Esophagus mucosa (tissue), 1 donor: Measurements from ENCODE around the gene TMEM198. TPM values are rescaled to one million over a fixed set of nuclear protein-coding genes. Genes with fewer than 3 reads are reported as not detected.

Experiments
- ATAC-seq: fragments of 200-7000 bp; cut with Tn5 transposase; one replicate; pipeline ENCODE4 v1.9.1; 2020
- total RNA-seq: library from RNA; stranded (reverse); gene quantifications from one replicate; pipeline ENCODE4 v1.2.4, GENCODE V29; 2023
- donor health status: DM: yes; HTN: yes; CAD: no.

Gene TMEM198
- total RNA-seq, 1 donor from 2014 or later: 1.2 TPM

GRCh38 chr2:219526320-219527075 lies 17.3 kb upstream of the TMEM198 start:
- no peak for ATAC-seq

DNA sequence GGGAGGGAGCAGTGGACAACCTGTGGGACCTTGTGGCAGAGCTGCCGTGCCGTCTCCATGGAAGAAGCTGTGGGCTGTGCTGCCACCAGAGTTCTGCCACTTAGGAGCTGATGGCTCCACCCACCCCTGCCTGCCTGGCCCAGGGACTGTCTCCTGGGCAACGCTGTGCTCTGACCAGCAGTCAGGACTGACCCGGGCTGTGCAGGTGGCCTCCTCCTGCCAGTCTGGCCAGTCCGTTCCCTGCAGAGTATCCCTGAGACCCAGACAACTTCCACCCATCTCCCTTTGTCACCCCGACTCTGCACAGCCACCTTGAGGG lies 16.8 kb upstream of the TMEM198 start:
- no peak for ATAC-seq

DNA sequence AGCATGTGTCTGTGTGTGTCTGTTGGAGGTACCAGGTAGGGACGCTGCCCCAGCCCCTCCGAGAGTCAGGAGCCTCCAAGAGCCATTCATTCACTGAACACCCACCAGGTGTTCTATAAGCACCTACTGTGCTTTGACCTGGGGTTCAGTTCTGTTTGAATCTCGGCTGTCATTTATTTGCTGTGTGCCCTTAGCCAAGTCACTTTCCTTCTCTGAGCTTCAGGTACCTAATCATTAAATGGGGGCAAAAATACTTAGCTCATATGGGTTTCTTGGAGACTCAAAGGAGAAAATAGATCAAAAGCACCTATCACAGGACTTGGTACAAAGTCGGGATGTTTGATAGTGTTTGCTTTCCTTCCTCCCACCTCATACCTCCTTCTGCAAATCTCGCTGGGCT lies 16.4 kb upstream of the TMEM198 start:
- ATAC-seq: no peak

DNA sequence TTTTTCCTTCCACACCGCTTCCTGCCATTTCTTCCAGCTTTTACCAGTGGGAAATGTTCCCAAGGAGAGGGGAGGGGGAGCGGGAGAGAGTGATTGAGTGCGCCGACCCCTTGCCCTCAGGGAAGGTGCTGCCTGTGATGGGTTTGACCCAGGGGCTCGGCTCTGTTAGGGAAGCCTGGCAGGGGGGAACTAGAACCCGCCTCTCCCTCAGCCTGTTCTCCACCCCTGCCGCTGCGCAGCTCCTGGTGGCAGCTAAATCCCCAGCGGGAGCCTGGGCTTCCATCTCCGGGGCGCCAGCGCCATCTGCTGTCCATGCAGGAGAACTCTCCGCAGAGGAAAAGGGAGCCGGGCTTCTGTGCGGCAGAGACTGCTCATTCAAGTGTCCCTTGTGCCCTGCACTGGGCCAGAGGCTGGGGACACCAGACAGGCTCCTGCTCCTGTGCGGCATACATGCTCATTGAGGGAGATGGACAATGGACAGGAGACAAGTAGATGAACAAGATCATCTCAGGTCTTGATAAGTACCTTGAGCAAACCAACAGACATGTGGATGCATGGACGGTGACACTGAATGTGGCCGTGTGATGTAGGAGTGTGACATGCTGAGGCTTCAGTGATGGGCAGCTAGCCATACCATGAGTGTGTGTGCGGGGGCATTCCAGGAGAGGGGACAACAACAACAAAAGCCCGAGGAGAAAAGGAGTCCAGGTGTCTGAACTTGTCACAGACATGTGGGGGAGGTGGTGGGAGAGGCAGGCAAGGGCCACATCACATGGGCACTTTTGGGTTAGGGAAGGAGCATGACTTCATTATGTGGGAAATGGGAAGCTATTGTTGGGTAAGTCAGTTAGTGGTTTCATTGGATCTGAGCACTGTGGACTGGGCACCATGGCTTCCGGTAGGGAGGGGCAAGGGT lies 13.5 kb upstream of the TMEM198 start:
- ATAC-seq: peak; percentile 88

DNA sequence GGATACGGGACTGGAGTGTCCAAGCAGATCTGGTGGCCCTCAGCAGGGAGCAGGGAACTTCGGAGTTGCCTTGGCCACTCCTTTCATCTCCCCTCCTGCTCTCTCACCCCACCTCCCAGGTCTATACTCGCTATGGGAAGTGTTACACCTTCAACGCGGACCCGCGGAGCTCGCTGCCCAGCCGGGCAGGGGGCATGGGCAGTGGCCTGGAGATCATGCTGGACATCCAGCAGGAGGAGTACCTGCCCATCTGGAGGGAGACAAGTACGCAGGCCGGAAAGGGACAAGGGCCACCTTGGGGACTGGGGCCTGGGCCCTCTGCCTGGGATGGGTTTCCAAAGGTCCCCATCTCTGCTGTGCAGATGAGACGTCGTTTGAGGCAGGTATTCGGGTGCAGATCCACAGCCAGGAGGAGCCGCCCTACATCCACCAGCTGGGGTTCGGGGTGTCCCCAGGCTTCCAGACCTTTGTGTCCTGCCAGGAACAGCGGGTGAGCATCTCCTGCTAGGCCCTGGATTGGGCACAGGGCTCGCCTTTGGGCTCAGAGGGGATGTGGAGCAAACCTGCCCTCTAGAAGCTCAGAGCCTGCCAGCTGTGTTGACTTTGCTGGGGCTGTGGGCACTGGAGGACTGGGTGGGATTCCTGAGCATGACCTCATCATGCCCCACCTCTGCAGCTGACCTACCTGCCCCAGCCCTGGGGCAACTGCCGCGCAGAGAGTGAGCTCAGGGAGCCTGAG lies 12.0 kb upstream of the TMEM198 start:
- no peak for ATAC-seq

DNA sequence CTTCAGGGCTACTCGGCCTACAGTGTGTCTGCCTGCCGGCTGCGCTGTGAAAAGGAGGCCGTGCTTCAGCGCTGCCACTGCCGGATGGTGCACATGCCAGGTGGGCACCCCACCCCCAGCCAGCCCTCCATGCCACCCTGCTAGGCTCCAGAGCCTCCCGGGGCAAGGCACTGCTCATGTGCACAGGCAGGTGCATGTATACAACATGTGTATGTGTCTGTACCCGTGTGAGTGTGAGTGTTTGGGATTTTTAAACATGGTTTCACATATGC lies 11.5 kb upstream of the TMEM198 start:
- no peak for ATAC-seq

DNA sequence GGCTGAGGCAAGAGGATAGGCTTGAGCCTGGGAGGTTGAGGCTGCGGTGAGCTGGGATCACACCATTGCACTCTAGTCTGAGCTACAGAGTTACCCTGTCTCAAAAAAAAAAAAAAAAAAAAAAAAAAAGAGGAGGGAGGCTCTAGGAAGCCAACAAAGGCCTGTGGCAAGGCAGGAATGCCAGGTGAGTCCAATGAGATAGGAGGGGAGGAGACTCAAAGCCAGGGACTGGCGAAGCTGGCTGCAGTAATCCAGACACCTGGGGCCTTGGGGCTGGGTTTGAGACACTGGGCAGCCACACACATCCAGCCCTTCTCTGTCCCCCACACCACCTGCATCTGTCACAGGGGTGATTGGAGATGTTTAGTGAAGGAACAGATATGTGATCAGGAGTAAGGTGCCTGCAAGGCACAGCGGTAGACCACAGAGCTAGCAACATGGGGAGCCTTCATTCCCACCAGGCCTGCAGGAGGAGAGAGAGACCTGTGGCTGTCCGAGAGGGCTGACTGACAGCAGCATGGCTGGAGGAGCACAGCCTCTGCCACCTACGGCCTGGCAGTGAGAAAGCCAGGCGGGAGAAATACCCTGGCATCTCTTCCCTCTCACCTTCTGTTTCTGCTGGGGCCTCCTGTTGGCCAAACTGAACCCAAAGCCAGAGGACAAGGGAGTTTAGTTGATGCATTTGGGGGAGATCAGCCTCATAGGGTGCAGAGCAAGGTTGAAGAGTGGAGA lies 9.7 kb upstream of the TMEM198 start:
- no peak for ATAC-seq

DNA sequence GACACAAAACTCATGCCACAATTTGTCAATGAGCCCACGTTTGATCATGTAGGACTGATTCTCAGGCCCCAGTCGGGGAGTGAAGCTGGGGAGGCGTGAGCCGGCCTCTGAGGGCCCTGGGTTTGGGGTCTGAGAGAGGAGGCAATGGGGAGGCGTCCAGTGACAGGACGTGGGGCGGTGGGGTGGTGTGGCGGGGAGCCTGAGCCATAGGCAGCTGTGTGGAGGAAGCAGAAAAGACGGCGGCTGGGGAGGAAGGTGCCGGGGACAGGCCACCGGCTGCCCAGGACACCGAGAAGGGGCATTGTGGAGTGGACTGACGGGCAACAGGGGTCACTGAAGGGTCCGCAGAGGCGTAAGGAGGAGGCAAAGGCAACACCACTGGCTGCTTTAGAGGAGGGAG lies 7.4 kb upstream of the TMEM198 start:
- ATAC-seq: no peak

DNA sequence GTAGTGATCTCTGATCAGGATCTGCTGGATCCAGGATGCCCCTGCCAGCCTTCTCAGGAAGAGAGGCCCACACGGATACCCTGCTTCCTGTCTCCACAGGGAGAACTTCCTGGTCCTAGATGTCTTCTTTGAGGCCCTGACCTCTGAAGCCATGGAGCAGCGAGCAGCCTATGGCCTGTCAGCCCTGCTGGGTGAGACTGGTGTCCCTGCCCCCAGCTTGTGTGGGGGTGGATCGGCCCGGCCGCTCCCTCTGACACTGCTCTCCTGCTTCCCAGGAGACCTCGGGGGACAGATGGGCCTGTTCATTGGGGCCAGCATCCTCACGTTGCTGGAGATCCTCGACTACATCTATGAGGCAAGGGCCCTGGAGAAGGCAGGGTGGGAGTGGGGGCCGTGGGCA lies 6.9 kb upstream of the TMEM198 start:
- ATAC-seq: no peak

DNA sequence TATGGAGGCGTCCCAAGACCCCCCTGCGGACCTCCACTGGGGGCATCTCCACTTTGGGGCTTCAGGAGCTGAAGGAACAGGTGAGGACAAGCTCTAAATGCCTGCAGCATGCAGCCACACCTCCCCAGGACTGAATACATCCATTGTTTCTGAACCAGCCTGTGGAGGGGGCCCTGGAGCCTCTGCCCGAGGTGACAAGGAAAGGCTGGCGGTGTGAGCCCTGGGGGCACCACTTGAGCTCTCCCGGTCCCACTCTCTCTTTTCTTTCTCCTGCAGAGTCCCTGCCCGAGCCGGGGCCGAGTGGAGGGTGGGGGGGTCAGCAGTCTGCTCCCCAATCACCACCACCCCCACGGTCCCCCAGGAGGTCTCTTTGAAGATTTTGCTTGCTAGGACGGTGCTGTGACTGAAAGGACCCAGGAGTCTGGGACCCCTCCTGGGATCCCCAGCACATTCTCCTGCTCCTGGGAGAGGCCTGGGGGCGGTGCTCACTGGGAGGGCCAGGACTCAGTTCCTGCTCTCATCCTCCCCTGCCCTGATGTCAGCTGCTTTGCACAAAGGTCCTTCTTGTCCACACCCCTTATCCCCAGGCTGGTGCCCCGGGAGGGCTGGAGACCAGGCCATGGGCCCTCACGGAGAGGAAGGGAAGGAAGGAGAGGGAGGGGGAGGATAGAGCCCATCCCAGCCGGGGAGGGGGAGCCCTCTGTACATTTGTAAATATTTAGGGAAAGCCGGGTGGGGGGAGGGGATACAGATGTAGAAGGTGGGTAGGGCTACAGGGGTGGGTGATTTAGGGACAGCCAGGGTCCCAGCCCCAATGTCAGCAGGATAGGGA lies 6.0 kb upstream of the TMEM198 start:
- no peak for ATAC-seq

DNA sequence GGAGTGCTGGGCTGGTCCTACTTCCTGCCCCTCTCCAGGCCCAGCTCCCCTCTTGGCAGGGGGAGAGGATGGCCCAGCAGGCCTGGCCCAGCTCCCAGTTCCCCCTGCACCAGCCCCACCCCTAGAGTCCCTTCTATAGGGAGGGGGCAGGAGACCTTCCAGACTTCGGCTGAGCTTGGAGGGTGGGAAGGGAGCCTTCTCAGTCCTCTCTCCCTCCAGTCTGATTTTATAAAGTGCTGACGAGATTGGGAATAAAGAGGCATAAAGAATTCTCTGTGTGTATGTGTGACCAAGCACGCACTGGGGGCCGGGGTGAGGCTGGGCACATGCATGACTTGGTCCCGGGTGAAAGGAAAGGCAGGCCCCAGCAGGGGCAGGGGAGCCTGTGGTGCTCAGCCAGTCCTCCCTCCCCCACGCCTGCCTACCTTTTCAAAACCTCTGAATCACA lies 5.3 kb upstream of the TMEM198 start:
- ATAC-seq: no peak

DNA sequence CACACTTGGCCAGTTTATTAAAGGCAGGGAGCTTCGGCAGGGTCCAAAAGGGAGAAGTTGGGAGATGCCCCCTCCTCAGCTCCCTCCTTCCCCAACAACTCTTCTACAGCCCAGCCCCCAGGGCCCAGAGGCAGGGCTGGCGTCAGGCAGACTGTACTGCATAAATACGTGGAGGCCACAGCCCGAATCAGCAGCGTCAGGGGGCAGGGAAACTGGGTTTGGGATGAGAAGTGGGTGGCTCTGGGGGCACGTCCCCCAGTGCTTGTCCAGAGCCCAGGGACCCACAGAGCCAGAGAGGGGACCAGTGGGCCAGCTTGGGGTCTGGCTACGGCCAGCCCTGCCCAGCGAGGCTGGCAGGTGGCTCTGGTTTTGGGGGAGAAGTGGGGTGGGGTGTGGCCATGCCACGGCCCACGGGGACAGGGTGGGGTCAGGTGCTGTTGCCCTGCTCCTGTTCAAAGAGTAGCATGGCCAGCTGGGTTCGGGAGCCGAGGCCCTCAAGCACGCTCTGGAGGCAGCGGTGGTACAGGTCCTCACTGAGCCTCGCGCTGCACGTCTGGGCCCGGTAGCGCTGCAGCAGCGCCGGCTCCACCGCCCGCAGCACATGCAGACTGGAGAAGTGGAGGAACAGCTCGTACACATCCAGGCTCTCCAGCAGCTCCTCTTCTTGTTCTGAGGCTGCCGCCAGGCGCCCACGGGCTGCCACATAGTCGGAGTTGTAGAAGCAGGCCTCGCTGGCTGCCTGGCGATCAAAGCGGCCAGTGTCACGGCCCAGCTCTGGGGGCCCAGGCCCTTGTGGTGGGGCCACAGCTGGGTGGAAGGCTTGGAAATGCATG lies 4.7 kb upstream of the TMEM198 start:
- no peak for ATAC-seq

DNA sequence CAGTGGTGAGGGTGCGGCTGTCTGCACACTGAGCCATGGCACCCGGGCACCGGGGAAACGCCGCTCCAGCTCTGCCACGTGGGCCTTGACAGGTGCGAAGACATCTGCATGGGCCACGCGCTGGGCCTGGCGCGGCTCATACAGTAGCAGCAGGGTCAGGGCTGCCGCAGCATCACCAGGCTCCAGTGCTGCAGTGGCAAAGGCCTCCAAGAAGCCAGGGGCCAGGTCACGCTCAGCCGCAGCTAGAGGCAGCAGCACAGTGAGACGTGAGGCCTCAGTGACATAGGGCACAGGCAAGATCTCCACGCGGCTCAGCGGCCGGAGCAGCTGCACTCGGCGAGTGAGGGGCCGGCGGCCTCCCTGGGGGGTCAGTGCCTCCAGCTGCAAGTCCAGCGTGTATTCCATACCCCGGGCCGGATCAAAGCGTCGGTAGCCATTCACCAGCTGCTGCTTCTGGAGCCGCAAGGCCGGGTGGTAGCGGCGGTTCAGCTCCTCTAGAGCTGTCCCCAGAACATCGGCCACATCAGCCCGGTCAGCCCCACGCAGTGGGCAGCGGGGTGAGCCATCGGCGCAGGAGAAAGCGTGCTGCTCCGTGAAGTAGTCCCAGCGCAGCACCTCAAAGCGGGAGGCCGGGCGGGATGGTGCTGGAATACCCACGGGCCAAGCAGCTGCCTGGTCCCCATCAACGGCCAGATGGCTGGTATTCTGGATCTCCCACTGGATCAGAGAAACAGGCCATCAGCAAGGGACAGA lies 3.7 kb upstream of the TMEM198 start:
- ATAC-seq: no peak

GRCh38 chr2:219540784-219541504 lies 2.9 kb upstream of the TMEM198 start:
- ATAC-seq: no peak

GRCh38 chr2:219541611-219542180 lies 2.1 kb upstream of the TMEM198 start:
- ATAC-seq: peak; percentile 38

DNA sequence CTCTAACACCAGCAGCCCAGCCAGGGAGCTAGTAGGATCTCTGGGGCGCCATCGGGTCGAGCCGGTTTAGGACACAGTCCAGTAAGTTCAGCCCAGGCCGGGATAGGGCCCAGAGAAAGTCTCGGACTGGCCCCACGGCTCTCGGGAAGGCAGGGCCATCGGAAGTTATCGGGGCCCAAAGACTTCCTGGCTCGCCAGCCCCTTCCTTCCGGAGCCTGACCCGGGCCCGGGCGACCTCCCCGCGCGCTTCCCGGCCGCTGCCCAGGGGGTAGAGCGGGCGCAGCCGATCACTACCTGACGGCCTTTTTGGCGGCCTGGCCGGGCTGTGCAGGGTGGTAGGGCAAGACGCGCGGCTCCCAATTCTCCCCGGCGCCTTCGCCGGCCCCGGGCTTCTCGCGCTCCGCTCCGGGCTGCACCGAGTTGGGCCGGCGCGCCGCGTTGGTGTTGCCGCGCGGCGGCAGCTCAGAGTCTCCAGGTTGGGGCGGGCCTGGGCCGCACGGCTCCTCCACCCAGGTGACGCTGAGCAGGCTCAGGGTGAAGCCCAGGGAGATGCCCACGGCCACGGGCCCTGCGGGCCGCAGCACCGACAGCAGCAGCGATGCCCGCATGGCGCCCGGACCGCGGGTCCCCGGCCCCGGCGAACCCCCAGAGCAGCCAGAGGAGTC lies 765 bp upstream of the TMEM198 start:
- peak; percentile 57 for ATAC-seq

- no peak for ATAC-seq
These were observed 739 bp downstream of the TMEM198 start for GRCh38 chr2:219544567-219544966.

DNA sequence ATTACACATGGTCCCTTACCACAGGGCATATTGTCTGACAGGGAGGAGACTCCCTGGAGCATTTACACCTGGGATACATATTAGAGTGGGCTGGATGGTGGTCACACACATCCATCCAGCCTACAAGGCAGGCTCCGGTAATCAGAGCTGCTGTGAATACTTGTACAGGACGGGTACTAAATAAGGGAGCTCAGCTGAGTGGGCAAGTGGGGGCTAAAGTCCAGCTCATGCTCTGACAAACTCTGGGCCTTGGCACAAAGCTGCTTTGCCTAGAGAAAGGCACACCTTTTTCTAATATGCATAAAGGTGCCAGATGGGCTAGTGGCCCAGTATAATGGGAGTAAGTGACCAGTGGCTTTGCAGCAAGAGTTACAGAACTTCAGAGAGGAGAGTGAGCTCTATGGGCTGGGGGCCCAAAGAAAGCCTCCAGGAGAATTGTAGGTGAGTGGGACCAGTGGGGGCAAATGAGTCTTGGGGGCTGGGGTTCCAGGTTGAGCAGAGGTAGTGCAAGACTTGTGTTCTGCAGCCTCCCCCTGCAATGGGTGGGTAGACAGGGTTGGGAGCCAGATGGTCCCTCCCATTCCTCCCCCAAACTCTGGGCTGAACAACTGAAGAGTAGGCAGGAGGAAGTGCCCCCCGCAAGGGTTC lies 1.6 kb downstream of the TMEM198 start:
- ATAC-seq: no peak
